NB4 (cell line): ENCODE results near the gene BBS4.

Source experiments
- CTCF ChIP-seq: IDR thresholded peaks from one replicate; pipeline ENCODE4 v1.5.1; 2012; ENCODE audit warnings: low read depth, low read length
- POLR2A ChIP-seq: IDR thresholded peaks from 2 replicates; pipeline ENCODE4 v1.6.1; 2011; ENCODE audit warnings: mild to moderate bottlenecking; ENCODE audit not compliant: insufficient read length; ENCODE audit errors: extremely low read depth

- no peak for TF ChIP-seq POLR2A
- no peak for TF ChIP-seq CTCF
These were observed 99.4 kb downstream of the BBS4 start for GRCh38 chr15:72785432-72785831.
